ENCODE data around the gene PEX5L. TPM values are rescaled to one million over a fixed set of nuclear protein-coding genes. Genes with fewer than 3 reads are reported as not detected.

PEX5L gene
- total RNA-seq, 1 donor from 2014 or later, result 1.0 TPM

DNA sequence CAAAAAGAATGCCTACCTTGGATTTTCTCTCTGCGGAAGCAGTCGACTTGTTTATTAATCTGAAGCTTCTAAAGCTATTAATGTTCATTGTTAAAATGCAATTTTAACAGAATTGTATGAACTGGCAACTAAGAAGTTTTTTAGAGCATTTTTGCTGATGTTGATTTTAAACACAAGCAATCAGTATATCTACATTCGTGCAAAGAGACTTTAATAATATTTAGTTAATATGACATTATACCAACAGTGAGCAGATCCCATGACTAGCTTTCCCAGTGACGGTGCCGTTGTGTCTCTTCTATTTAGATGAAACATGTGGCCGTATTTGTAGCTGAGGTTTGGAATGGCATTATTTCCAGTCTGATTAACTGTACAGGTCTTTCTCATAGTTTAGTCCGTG is 88.0 kb downstream of the PEX5L start:
- H3K4me1 Mint-ChIP-seq (ENCODE audit: low read depth), result no peaks in the 10 kb centered on the region
- DNase-seq (ENCODE audit: low spot score, unreplicated experiment), result no peak

DNA sequence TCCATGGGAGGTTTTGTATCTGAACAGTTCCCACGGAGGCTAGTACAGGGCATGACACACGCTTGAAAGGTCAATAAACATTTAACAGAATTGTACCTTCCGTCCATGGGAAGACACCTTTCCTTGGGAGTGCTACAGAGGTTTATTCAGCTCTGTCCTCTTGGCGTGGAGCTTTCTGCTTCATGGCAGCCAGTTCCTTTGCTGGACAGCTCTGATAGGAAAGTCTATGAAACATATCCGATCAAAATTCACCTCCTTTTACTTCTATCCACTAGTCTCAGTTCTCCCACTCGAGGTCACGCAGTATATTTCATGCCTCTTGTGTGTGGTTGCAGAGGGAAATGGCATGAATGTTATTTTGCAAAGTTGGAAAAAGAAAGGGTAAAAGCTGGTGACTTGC is 91.2 kb downstream of the PEX5L start:
- H3K27ac Mint-ChIP-seq, result no peak overlapping the region
- no peaks in the 10 kb centered on the region for H3K4me1 Mint-ChIP-seq (ENCODE audit: low read depth)
- DNase-seq (ENCODE audit: low spot score, unreplicated experiment), result no peak
- peaks cover 15% of the 10 kb centered on the region for H3K27me3 Mint-ChIP-seq
- H3K9me3 Mint-ChIP-seq (ENCODE audit: low read depth), result no peaks in the 10 kb centered on the region
- H3K36me3 Mint-ChIP-seq (ENCODE audit: insufficient read depth), result no peaks in the 10 kb centered on the region
- TF ChIP-seq, protein P1, sequence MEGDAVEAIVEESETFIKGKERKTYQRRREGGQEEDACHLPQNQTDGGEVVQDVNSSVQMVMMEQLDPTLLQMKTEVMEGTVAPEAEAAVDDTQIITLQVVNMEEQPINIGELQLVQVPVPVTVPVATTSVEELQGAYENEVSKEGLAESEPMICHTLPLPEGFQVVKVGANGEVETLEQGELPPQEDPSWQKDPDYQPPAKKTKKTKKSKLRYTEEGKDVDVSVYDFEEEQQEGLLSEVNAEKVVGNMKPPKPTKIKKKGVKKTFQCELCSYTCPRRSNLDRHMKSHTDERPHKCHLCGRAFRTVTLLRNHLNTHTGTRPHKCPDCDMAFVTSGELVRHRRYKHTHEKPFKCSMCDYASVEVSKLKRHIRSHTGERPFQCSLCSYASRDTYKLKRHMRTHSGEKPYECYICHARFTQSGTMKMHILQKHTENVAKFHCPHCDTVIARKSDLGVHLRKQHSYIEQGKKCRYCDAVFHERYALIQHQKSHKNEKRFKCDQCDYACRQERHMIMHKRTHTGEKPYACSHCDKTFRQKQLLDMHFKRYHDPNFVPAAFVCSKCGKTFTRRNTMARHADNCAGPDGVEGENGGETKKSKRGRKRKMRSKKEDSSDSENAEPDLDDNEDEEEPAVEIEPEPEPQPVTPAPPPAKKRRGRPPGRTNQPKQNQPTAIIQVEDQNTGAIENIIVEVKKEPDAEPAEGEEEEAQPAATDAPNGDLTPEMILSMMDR (IDR thresholded peaks at IDR 0.05; ENCODE audit: unreplicated experiment), result no peak
- no peak overlapping the region for H3K4me3 Mint-ChIP-seq (ENCODE audit: low read depth)

More for the DNA sequence above, 88.0 kb downstream of the PEX5L start:
- H3K4me3 Mint-ChIP-seq (ENCODE audit: low read depth), result no peak overlapping the region
- TF ChIP-seq, protein P1 (IDR thresholded peaks at IDR 0.05; ENCODE audit: unreplicated experiment), result no peak
- H3K9me3 Mint-ChIP-seq (ENCODE audit: low read depth), result peaks cover 3% of the 10 kb centered on the region
- H3K27me3 Mint-ChIP-seq, result peaks cover 15% of the 10 kb centered on the region
- no peaks in the 10 kb centered on the region for H3K36me3 Mint-ChIP-seq (ENCODE audit: insufficient read depth)
- H3K27ac Mint-ChIP-seq, result no peak overlapping the region

DNA sequence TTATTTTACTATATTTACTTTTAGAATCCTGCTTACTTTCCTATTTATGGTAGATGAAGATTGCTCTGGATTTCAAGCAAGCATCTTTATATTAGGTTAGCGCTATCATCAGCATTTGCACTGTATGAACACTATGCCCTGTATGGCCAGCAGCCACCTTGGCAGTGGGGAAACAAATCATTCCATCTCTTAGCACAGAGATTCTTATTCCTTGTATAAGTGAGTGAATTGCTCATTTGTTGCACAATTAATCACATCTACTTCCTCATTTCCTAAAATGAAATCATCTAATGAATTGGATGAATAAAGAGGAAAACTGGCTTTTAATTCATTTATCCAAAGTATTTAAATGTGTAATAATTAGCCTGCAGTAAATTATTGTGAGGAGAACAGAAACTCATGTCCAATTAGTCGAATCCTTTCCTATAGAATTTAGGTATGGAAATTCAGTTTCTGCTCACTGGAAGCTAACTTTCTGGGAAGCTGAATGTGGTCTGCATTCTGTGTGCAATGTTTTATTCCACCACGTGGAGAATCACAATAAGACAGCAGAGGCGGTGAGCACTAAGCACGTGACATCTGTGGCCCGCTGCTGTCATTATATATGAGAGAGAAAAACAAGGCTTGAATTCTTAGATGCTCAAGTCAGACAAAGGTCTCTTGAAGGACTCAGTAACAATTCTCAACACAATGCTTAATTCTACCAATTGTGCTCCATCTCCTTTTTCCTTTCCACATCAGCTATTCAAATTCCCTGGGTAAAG is 93.4 kb downstream of the PEX5L start:
- no peak overlapping the region for H3K4me3 Mint-ChIP-seq (ENCODE audit: low read depth)
- TF ChIP-seq, protein P1 (IDR thresholded peaks at IDR 0.05; ENCODE audit: unreplicated experiment), result no peak
- H3K27me3 Mint-ChIP-seq, result peaks cover 22% of the 10 kb centered on the region
- H3K36me3 Mint-ChIP-seq (ENCODE audit: insufficient read depth), result no peaks in the 10 kb centered on the region
- no peak for DNase-seq (ENCODE audit: low spot score, unreplicated experiment)
- no peaks in the 10 kb centered on the region for H3K4me1 Mint-ChIP-seq (ENCODE audit: low read depth)
- H3K27ac Mint-ChIP-seq, result no peak overlapping the region
- no peaks in the 10 kb centered on the region for H3K9me3 Mint-ChIP-seq (ENCODE audit: low read depth)

DNA sequence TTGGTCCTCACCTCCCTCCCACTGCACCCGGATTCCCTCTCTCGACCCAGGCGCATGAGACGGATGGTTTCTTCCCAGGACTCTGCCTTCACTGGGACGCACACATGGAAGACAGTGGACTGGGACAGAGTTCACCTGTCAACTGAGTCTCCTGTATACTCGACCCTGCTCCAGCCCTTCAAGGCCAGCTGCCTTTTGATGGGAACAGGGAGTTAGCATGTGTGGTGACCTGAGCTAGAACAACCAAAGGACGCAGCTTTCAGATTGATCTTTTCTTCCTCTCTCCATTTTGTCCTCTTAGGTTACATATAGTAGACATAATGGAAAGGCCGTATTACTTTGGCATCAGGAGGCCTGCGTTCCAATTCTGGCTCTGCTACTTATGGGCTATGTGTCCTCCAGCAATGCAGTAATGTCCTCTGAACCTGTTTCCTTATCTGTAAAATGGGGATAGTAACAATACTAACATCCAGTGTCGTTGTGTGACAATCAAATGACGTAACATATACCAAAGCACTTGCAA is 94.1 kb downstream of the PEX5L start:
- TF ChIP-seq, protein P1 (IDR thresholded peaks at IDR 0.05; ENCODE audit: unreplicated experiment), result no peak
- H3K4me3 Mint-ChIP-seq (ENCODE audit: low read depth), result peak overlapping the region; percentile 55
- DNase-seq (ENCODE audit: low spot score, unreplicated experiment), result no peak
- H3K4me1 Mint-ChIP-seq (ENCODE audit: low read depth), result no peaks in the 10 kb centered on the region
- no peaks in the 10 kb centered on the region for H3K36me3 Mint-ChIP-seq (ENCODE audit: insufficient read depth)
- peaks cover 27% of the 10 kb centered on the region for H3K27me3 Mint-ChIP-seq
- no peak overlapping the region for H3K27ac Mint-ChIP-seq
- no peaks in the 10 kb centered on the region for H3K9me3 Mint-ChIP-seq (ENCODE audit: low read depth)

DNA sequence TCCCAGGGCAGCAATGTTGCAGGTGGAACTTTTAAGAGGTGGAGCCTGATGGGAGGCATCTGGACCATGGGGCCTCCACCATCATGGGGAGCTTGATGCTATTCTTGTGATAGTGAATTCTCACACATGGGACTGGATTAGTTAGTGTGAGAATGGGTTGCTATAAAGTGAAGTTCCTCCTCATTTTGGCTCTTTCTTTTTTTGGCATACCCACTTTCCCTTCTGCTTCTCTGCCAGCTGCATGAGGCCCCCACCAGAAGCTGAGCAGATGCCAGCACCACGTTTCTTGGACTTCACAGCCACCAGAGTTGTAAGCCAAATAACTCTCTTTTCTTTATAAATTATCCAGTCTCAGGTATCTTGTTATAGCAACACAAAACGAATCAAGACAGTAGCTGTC is 101.0 kb downstream of the PEX5L start:
- no peaks in the 10 kb centered on the region for H3K4me1 Mint-ChIP-seq (ENCODE audit: low read depth)
- no peaks in the 10 kb centered on the region for H3K36me3 Mint-ChIP-seq (ENCODE audit: insufficient read depth)
- no peak overlapping the region for H3K4me3 Mint-ChIP-seq (ENCODE audit: low read depth)
- H3K27me3 Mint-ChIP-seq, result peaks cover 12% of the 10 kb centered on the region
- DNase-seq (ENCODE audit: low spot score, unreplicated experiment), result no peak
- no peaks in the 10 kb centered on the region for H3K9me3 Mint-ChIP-seq (ENCODE audit: low read depth)
- TF ChIP-seq, protein P1 (IDR thresholded peaks at IDR 0.05; ENCODE audit: unreplicated experiment), result no peak
- H3K27ac Mint-ChIP-seq, result no peak overlapping the region

Measured in progenitor cell of endocrine pancreas (in vitro differentiated cells).